K562 (cell line): ENCODE data around the gene ANKRD13C. TPM values are rescaled to one million over a fixed set of nuclear protein-coding genes. Genes with fewer than 3 reads are reported as not detected.

ENCODE experiments used
- ATAC-seq: fragments of 200-7000 bp; cut with Tn5 transposase; 3 replicates; pipeline ENCODE4 v1.9.1; 2020; ENCODE audit warnings: moderate library complexity
- Bru-seq: library from RNA; stranded (reverse); fragments of 400-500 nt; gene quantifications from one replicate; lab custom pipeline; 2021; lab: Mats Ljungman, UMichigan
- BruChase-seq, 2 experiments: library from RNA; stranded (reverse); fragments of 400-500 nt; gene quantifications; one replicate each; lab custom pipeline; 2021; lab: Mats Ljungman, UMichigan
- BruUV-seq: library from RNA; stranded (reverse); fragments of 400-500 nt; replicated peaks from 2 replicates; lab custom pipeline; 2021; lab: Mats Ljungman, UMichigan
- CTCF ChIA-PET: fragments of 300-600 bp; formaldehyde crosslinking; extraction: SDS; loops from one replicate; lab custom pipeline; 2021; ENCODE audit warnings: low intra/inter-chr PET ratio; lab: Yijun Ruan, JAX
- POLR2A ChIA-PET: fragments of 300-600, 350-650 bp; sonication (Branson Sonifier 250); formaldehyde crosslinking; extraction: SDS; loops from one replicate; lab custom pipeline; 2021; ENCODE audit warnings: antibody characterized with exemption, inconsistent platforms; lab: Yijun Ruan, JAX
- DNase-seq, 4 experiments: peaks; one replicate each; pipeline versions ENCODE4 v3.0.0 to v3.0.0-alpha.2; 2011 to 2018; ENCODE audit warnings: low spot score in 3 of 4, mixed read lengths in 3 of 4; ENCODE audit errors: extremely low read depth in 1 of 4
- FAIRE-seq: peaks from 2 replicates; lab custom pipeline; 2011; peaks lifted over from hg19 to GRCh38; lab: Jason Lieb, UNC
- H2AFZ ChIP-seq: 2 replicates; pipeline ENCODE4 v1.6.0; 2011; ENCODE audit warnings: low read depth, low read length, control low read depth, inconsistent platforms
- H3K27ac ChIP-seq: fragments of 200-600 bp; 3 replicates; pipeline ENCODE4 v1.8.0; 2011; ENCODE audit warnings: low read depth, mild to moderate bottlenecking, control low read depth, inconsistent platforms, low read length, moderate library complexity, mixed read lengths; ENCODE audit errors: extremely low read depth
- H3K27me3 ChIP-seq, 2 experiments: fragments of 300-600 bp in 1 of 2; 2 replicates in 1 of 2; 3 replicates in 1 of 2; pipeline versions ENCODE4 v1.6.0 to v1.8.0; 2011; ENCODE audit warnings: inconsistent platforms in 2 of 2, low read length in 2 of 2, mild to moderate bottlenecking in 1 of 2, mixed read lengths in 1 of 2, moderate library complexity in 1 of 2; ENCODE audit not compliant: control insufficient read depth in 2 of 2, insufficient read depth in 2 of 2
- H3K36me3 ChIP-seq: fragments of 300-600 bp; 3 replicates; pipeline ENCODE4 v1.8.0; 2011; ENCODE audit warnings: mild to moderate bottlenecking, low read length, inconsistent platforms; ENCODE audit not compliant: control insufficient read depth, insufficient read depth
- H3K4me1 ChIP-seq, 2 experiments: fragments of 200-600 bp in 1 of 2; replicated peaks in 1 of 2; 2 replicates in 1 of 2; 3 replicates in 1 of 2; pipeline versions ENCODE4 v1.5.1 to v1.8.0; 2011; ENCODE audit warnings: inconsistent platforms in 2 of 2, low read length in 2 of 2, mild to moderate bottlenecking in 1 of 2, mixed read lengths in 1 of 2, moderate library complexity in 1 of 2; ENCODE audit not compliant: control insufficient read depth in 2 of 2, insufficient read depth in 2 of 2
- H3K4me2 ChIP-seq: 2 replicates; pipeline ENCODE4 v1.6.1; 2011; ENCODE audit warnings: low read length, control low read depth, inconsistent platforms, mixed read lengths; ENCODE audit not compliant: insufficient read depth
- H3K4me3 ChIP-seq: fragments of 200-600 bp; sonication (generic), shearing (Covaris generic); 2 replicates; pipeline ENCODE4 v1.5.1; 2016; ENCODE audit warnings: control low read depth, inconsistent platforms
- H3K79me2 ChIP-seq: fragments of 200-600 bp; 3 replicates; pipeline ENCODE4 v1.8.0; 2011; ENCODE audit warnings: low read length, inconsistent platforms; ENCODE audit not compliant: control insufficient read depth, insufficient read depth
- H3K9ac ChIP-seq, 2 experiments: 2 replicates each; pipeline versions ENCODE4 v1.6.0 to v1.6.1; 2011; ENCODE audit warnings: low read depth in 2 of 2, low read length in 2 of 2, control low read depth in 1 of 2, inconsistent platforms in 1 of 2, mild to moderate bottlenecking in 1 of 2, mixed read lengths in 1 of 2; ENCODE audit not compliant: insufficient read depth in 1 of 2
- H3K9me1 ChIP-seq: one replicate; pipeline ENCODE4 v1.6.0; 2011; ENCODE audit warnings: inconsistent platforms, mild to moderate bottlenecking, low read length, moderate library complexity; ENCODE audit not compliant: control insufficient read depth, insufficient read depth
- H3K9me3 ChIP-seq: replicated peaks from 2 replicates; pipeline ENCODE4 v1.5.1; 2011; ENCODE audit warnings: low read depth, low read length, inconsistent platforms; ENCODE audit not compliant: control insufficient read depth, insufficient read depth
- H4K20me1 ChIP-seq: replicated peaks from 2 replicates; pipeline ENCODE4 v1.6.1; 2011; ENCODE audit warnings: low read length, inconsistent platforms, mixed read lengths; ENCODE audit not compliant: control insufficient read depth, insufficient read depth
- ARHGAP35 ChIP-seq: fragments of 450-650 bp; IDR thresholded peaks from 2 replicates; pipeline ENCODE4 v1.6.1; 2018; ENCODE audit not compliant: partially characterized antibody
- ASH1L ChIP-seq: fragments of 450-650 bp; IDR thresholded peaks from 2 replicates; pipeline ENCODE4 v1.6.1; 2018; ENCODE audit warnings: borderline replicate concordance, mild to moderate bottlenecking, low read depth; ENCODE audit not compliant: partially characterized antibody
- CBFA2T3 ChIP-seq: fragments of 450-650 bp; IDR thresholded peaks from 2 replicates; pipeline ENCODE4 v1.6.1; 2017
- NCOA2 ChIP-seq, 2 experiments: fragments of 450-650 bp; IDR thresholded peaks; 2 replicates each; pipeline ENCODE4 v1.6.1; 2018; ENCODE audit warnings: mild to moderate bottlenecking in 2 of 2, moderate library complexity in 1 of 2; ENCODE audit not compliant: partially characterized antibody in 2 of 2
- ZKSCAN8 ChIP-seq: fragments of 200-800 bp; sonication (Bioruptor generic); IDR thresholded peaks from 2 replicates; pipeline ENCODE4 v1.6.1; 2016; ENCODE audit warnings: missing genetic modification characterization, missing compliant biosample characterization
- ZNF124 ChIP-seq: sonication (generic); formaldehyde crosslinking; IDR thresholded peaks from 2 replicates; pipeline ENCODE4 v1.8.1; 2022; ENCODE audit warnings: missing genetic modification reagents
- WGBS: fragments of 100-300 bp; shearing (Covaris generic); methylation state at CpG from one replicate; pipeline ENCODE4 v1.1.6; 2016; ENCODE audit warnings: low coverage, mixed read lengths; ENCODE audit not compliant: insufficient coverage; ENCODE audit errors: missing lambda C conversion rate; 5-methylcytosine and 5-hydroxymethylcytosine counted together
- in situ Hi-C: fragments of 300-500 bp; cut with MboI; formaldehyde crosslinking; loops from 4 replicates; pipeline ENCODE4 v1.15.0; 2018; ENCODE audit warnings: inconsistent platforms, mixed read lengths
- intact Hi-C: fragments of 100-400 bp; cut with micrococcal nuclease; formaldehyde crosslinking; loops from 2 replicates; pipeline ENCODE4 v1.14.2; 2022
- long read RNA-seq, 3 experiments: library from polyadenylated mRNA in 2 of 3; library from RNA in 1 of 3; unstranded in 2 of 3; stranded (forward) in 1 of 3; transcript quantifications; one replicate each; pipeline ENCODE4 v2.0.0, GENCODE V29; 2019 to 2022
- polyA minus RNA-seq, 3 experiments: library from RNA; depleted of rRNA, polyadenylated mRNA; stranded (reverse); fragments of >200 nt; gene quantifications; 2 replicates each; pipeline ENCODE4 v1.2.3, GENCODE V29; 2011
- polyA plus RNA-seq, 8 experiments: library from polyadenylated mRNA; depleted of rRNA in 4 of 8; stranded (reverse) in 5 of 8; unstranded in 3 of 8; fragments of >200 nt; fragmentation: Nextera tagmentation in 2 of 8; fragmentation: Illumina TruSeq in 1 of 8; extraction: Ambion mirVana in 2 of 8; extraction: Trizol in 1 of 8; gene quantifications; 2 replicates each; pipeline versions ENCODE4 v1.2.1 to v1.2.3, GENCODE V29; 2011 to 2014; ENCODE audit warnings: inconsistent platforms in 1 of 8, missing spikeins in 1 of 8
- total RNA-seq, 7 experiments: library from RNA; depleted of rRNA in 6 of 7; stranded (reverse); fragments of >200 nt in 6 of 7; fragmentation: Illumina TruSeq in 2 of 7; extraction: Trizol in 2 of 7; gene quantifications; 2 replicates each; pipeline versions ENCODE4 v1.2.1 to v1.2.3, GENCODE V29; 2011 to 2021; ENCODE audit warnings: low replicate concordance in 1 of 7
- TF ChIP-seq, protein P1 (sequence below): fragments of 450-650 bp; IDR thresholded peaks from 2 replicates; pipeline ENCODE4 v1.6.1; 2016
- TF ChIP-seq, protein P2 (sequence below), 2 experiments: IDR thresholded peaks in 1 of 2; conservative IDR thresholded peaks in 1 of 2; 2 replicates each; pipeline ENCODE4 v1.6.1; 2016; ENCODE audit warnings: low read depth in 2 of 2, mild to moderate bottlenecking in 1 of 2, missing compliant biosample characterization in 1 of 2, missing genetic modification characterization in 1 of 2, moderate library complexity in 1 of 2

ANKRD13C gene, protein sequence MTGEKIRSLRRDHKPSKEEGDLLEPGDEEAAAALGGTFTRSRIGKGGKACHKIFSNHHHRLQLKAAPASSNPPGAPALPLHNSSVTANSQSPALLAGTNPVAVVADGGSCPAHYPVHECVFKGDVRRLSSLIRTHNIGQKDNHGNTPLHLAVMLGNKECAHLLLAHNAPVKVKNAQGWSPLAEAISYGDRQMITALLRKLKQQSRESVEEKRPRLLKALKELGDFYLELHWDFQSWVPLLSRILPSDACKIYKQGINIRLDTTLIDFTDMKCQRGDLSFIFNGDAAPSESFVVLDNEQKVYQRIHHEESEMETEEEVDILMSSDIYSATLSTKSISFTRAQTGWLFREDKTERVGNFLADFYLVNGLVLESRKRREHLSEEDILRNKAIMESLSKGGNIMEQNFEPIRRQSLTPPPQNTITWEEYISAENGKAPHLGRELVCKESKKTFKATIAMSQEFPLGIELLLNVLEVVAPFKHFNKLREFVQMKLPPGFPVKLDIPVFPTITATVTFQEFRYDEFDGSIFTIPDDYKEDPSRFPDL
- 16.8 and 35.6 TPM in 2 replicates for total RNA-seq (2011; cell fraction: chromatin; rRNA removed; ENCODE audit: low replicate concordance)
- 16.3 and 17.8 TPM in 2 replicates for total RNA-seq (2011; cell fraction: nucleolus; rRNA removed)
- 17.1 and 22.2 TPM in 2 replicates for total RNA-seq (2011; cell fraction: nucleoplasm; rRNA removed)
- total RNA-seq (2014; rRNA removed) (16.0 and 16.7 TPM in 2 replicates), total RNA-seq (2014; rRNA removed; fragmentation: Illumina TruSeq; extraction: Trizol) (16.6 and 19.3 TPM in 2 replicates), total RNA-seq (2015; rRNA removed; fragmentation: Illumina TruSeq; extraction: Trizol) (20.8 and 22.8 TPM in 2 replicates), total RNA-seq (2021) (13.9 and 15.0 TPM in 2 replicates), polyA plus RNA-seq (2011; rRNA removed) (6.5 and 8.7 TPM in 2 replicates), polyA plus RNA-seq (2014; fragmentation: Illumina TruSeq; extraction: Trizol) (10.2 and 12.5 TPM in 2 replicates), polyA plus RNA-seq (2014; fragmentation: Nextera tagmentation; extraction: Ambion mirVana) (1 to 10 TPM; 3.4 to 4.0 TPM), polyA plus RNA-seq (2014; rRNA removed) (10.3 and 11.9 TPM in 2 replicates), polyA minus RNA-seq (2011; rRNA and poly(A)+ RNA removed) (13.3 and 15.4 TPM in 2 replicates), Bru-seq, nascent RNA (percentile 75 among the genes with signal in this experiment), BruChase-seq, experiment 1, labeled RNA remaining after a 2-hour chase (percentile 85 among the genes with signal in this experiment), BruChase-seq, experiment 2, labeled RNA remaining after a 6-hour chase (percentile 85 among the genes with signal in this experiment)
- 3.3 and 5.1 TPM in 2 replicates for polyA plus RNA-seq (2011; cell fraction: cytosol; rRNA removed)
- polyA plus RNA-seq (2011; cell fraction: nucleus; rRNA removed) = 7.8 and 10.6 TPM in 2 replicates
- 7.7 and 8.1 TPM in 2 replicates for polyA plus RNA-seq (2012)
- polyA minus RNA-seq (2011; cell fraction: cytosol; rRNA and poly(A)+ RNA removed) = 8.3 and 8.6 TPM in 2 replicates
- polyA minus RNA-seq (2011; cell fraction: nucleus; rRNA and poly(A)+ RNA removed) = 22.3 and 26.2 TPM in 2 replicates
- long read RNA-seq, experiment 1, full-length matches to known transcripts = 32 of 76 reads
- long read RNA-seq, experiment 1, partial matches to known transcripts = 9 of 76 reads
- long read RNA-seq, experiment 1, other reads (novel, unspliced or antisense) = 35 of 76 reads
- long read RNA-seq, experiment 2, partial matches to known transcripts = 1 of 9 reads
- long read RNA-seq, experiment 2, other reads (novel, unspliced or antisense) = 8 of 9 reads
- long read RNA-seq, experiment 3, full-length matches to known transcripts = 6 of 20 reads
- long read RNA-seq, experiment 3, partial matches to known transcripts = 3 of 20 reads
- long read RNA-seq, experiment 3, other reads (novel, unspliced or antisense) = 11 of 20 reads

DNA sequence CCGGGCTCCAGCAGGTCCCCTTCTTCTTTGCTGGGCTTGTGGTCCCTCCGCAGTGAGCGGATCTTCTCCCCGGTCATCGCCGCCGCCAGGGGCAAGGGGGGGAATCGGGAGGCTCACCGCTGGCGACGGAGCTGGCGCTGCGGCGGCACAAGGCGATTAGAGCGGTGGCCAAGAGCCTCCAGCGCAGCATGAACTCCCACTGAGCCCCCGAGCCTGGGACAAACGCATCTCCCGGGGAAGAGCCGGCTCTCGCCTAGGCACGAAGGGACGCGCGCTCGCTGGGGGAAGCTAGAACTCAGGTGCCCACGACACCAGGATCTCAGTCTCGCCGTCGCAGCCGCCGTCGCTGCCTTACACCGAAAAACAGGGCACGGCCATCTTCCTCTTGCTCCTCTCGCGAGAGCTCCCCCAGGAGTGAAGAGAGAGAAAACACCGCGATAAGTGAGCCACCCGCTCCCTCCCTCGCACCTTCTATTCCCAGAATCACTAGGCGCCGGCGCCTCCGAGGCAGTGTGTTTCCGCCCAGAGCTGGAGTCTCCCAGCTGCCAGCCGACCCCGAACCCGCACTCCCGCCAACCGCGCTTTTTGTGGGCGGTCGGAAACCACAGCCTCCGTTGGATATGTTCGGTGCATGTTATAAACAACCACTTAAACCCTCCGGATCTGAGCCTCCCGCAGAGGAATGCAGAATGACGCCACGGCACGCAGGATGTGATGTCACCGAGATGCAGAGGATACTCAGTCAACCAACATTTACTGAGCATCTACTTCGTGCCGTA, at the start of gene ANKRD13C:
TSS of gene ANKRD13C (minus strand) at position 391 of the 779 bp plus-strand sequence. CDS start at position 77, 314 bp downstream.
- H2AFZ ChIP-seq = peak within 1 kb of the TSS; percentile 99
- in situ Hi-C loops = no loop called here
- peak; percentile 94 for ATAC-seq
- ChIA-PET CTCF (no interaction called here), POLR2A (interaction anchor here (0.6 to 5.5 kb wide), 26 partner anchors 9 to 631 kb away, joined by 3 to 44 read pairs (median 4); partner anchors contain the start of gene CTH)
- H3K9me3 ChIP-seq = no peaks in the 10 kb centered on the region
- TSS peak; percentile 56 for BruUV-seq
- H3K4me1 ChIP-seq = peaks cover 5 to 22% of the 10 kb centered on the region in 2 experiments; a peak in 3 of 5 replicates
- H3K27ac ChIP-seq = peak within 1 kb of the TSS; percentile 96
- peak within 1 kb of the TSS; percentile 99 for H3K4me2 ChIP-seq
- H3K36me3 ChIP-seq = peaks cover 10% of the 10 kb centered on the region; the same call in 1 of the 3 replicates
- WGBS = under 1% methylated on average over 48 of the region's 65 CpGs
- FAIRE-seq = peak; percentile 90
- peak within 1 kb of the TSS; percentile 97 to 99 for H3K9ac ChIP-seq
- peaks cover 59% of the 10 kb centered on the region for H3K79me2 ChIP-seq
- peak; percentile 91 to 97 (median 92) for DNase-seq
- intact Hi-C loops = no loop called here
- H3K4me3 ChIP-seq = peak within 1 kb of the TSS; percentile 95
- no peaks in the 10 kb centered on the region for H3K9me1 ChIP-seq
- H3K27me3 ChIP-seq = no peaks in the 10 kb centered on the region
- no peaks in the 10 kb centered on the region; the same call in 1 of the 2 replicates for H4K20me1 ChIP-seq
- no peak; the same call in 1 of the 2 replicates for TF ChIP-seq CBFA2T3
- TF ChIP-seq ARHGAP35 = peak; percentile 89
- TF ChIP-seq ASH1L = peak; percentile 33
- TF ChIP-seq ZKSCAN8 (CRISPR knock-in tag) = no peak
- TF ChIP-seq ZNF124 (CRISPR knock-in tag) = no peak
- TF ChIP-seq, protein P1, sequence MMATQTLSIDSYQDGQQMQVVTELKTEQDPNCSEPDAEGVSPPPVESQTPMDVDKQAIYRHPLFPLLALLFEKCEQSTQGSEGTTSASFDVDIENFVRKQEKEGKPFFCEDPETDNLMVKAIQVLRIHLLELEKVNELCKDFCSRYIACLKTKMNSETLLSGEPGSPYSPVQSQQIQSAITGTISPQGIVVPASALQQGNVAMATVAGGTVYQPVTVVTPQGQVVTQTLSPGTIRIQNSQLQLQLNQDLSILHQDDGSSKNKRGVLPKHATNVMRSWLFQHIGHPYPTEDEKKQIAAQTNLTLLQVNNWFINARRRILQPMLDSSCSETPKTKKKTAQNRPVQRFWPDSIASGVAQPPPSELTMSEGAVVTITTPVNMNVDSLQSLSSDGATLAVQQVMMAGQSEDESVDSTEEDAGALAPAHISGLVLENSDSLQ = peak; percentile 27; the same call in 1 of the 2 replicates
- no peak for TF ChIP-seq NCOA2 (IDR thresholded peaks at IDR 0.05; ENCODE audit: partially characterized antibody in 2 of 2)
- TF ChIP-seq, protein P2, sequence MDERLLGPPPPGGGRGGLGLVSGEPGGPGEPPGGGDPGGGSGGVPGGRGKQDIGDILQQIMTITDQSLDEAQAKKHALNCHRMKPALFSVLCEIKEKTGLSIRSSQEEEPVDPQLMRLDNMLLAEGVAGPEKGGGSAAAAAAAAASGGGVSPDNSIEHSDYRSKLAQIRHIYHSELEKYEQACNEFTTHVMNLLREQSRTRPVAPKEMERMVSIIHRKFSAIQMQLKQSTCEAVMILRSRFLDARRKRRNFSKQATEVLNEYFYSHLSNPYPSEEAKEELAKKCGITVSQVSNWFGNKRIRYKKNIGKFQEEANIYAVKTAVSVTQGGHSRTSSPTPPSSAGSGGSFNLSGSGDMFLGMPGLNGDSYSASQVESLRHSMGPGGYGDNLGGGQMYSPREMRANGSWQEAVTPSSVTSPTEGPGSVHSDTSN (CRISPR knock-in tag; IDR thresholded peaks at IDR 0.05; ENCODE audit: low read depth) = no peak
- TF ChIP-seq, protein P2 (tag; conservative IDR thresholded peaks at IDR 0.05; ENCODE audit: low read depth) = no peak
